Measurements from ENCODE around the gene LRIG2. TPM values are rescaled to one million over a fixed set of nuclear protein-coding genes. Genes with fewer than 3 reads are reported as not detected.
"Not testable (repeated sequence)": the region's sequence is repeated elsewhere in the genome, so short reads cannot be mapped to it uniquely, and the experiment has no call there.

Gene LRIG2
- polyA plus RNA-seq, 1 of the 3 experiments (the other 2 are of a cell fraction), result 3.8 TPM

GRCh38 chr1:113058941-113059706 is 13.9 kb upstream of the LRIG2 start (continued):
- TF ChIP-seq MAX (IDR thresholded peaks at IDR 0.05; ENCODE audit: low read depth) (no peak), CTCF (IDR thresholded peaks at IDR 0.05) (no peak), RFX5 (IDR thresholded peaks at IDR 0.05; ENCODE audit: low read length) (0 out of 2 replicates have a peak, but pooled peaks have one; percentile 32), SIN3A (IDR thresholded peaks at IDR 0.05; ENCODE audit: borderline replicate concordance, low read depth, low read length) (no peak), SMC3 (IDR thresholded peaks at IDR 0.05; ENCODE audit: low read depth, low read length) (no peak; the same call in 1 of the 2 replicates), POLR2AphosphoS5 (IDR thresholded peaks at IDR 0.05; ENCODE audit: low read depth, low read length) (no peak), IRF3 (IDR thresholded peaks at IDR 0.05; ENCODE audit: low read depth, low read length) (no peak), USF1 (IDR thresholded peaks at IDR 0.05; ENCODE audit: borderline replicate concordance, low read depth) (no peak), PBX3 (IDR thresholded peaks at IDR 0.05) (no peak), JUND (IDR thresholded peaks at IDR 0.05) (no peak), TAF1 (IDR thresholded peaks at IDR 0.05; ENCODE audit: borderline replicate concordance, low read depth, low read length) (no peak)

- H3K4me2 ChIP-seq; H3K4me3 ChIP-seq (ENCODE audit: low read depth in 2 of 2, low read length in 1 of 2); H3K27ac ChIP-seq (ENCODE audit: low read depth in 2 of 2, low read length in 1 of 2); POLR2A ChIA-PET; H3K9ac ChIP-seq; H3K36me3 ChIP-seq (replicated peaks in 1 of 2; ENCODE audit: control insufficient read depth in 1 of 2, insufficient read depth in 2 of 2, low read length in 1 of 2); H3K27me3 ChIP-seq (ENCODE audit: insufficient read depth); H4K20me1 ChIP-seq (ENCODE audit: insufficient read depth); H2AFZ ChIP-seq (ENCODE audit: low read depth); H3K9me3 ChIP-seq; DNase-seq; H3K79me2 ChIP-seq (ENCODE audit: insufficient read depth); H3K9me2 ChIP-seq; H3F3A ChIP-seq (replicated peaks; ENCODE audit: insufficient read depth): not testable (repeated sequence)
- H3K4me1 ChIP-seq (ENCODE audit: control insufficient read depth in 1 of 2, insufficient read depth in 2 of 2, low read depth in 1 of 2, low read length in 1 of 2), result peaks cover 0 to 14% of the 10 kb centered on the region in 2 experiments; a peak in 1 of 4 replicates
- WGBS (ENCODE audit: low lambda C conversion rate), result 100% methylated on average over 8 of the region's 35 CpGs
- CTCF ChIA-PET, result interaction anchor here (3.3 kb wide), 1 partner anchor 9 kb away, joined by 15 read pairs; the partner anchor contains the start of gene LRIG2
Measured at GRCh38 chr1:113063456-113063855, 9.5 kb upstream of the LRIG2 start.

Data from SK-N-SH (cell line).